Endothelial cell of umbilical vein (primary cell): ENCODE data around the gene DYNLT1. TPM values are rescaled to one million over a fixed set of nuclear protein-coding genes. Genes with fewer than 3 reads are reported as not detected.

Source experiments
- BruUV-seq: library from RNA; stranded (reverse); fragments of 400-500 nt; replicated peaks from 2 replicates; lab custom pipeline; 2021; lab: Mats Ljungman, UMichigan
- CTCF ChIA-PET: fragments of 300-600, 350-600 bp; sonication (Branson Sonifier 250); formaldehyde crosslinking; loops from one replicate; lab custom pipeline; 2021; ENCODE audit warnings: antibody characterized with exemption, inconsistent platforms; lab: Charles Lee
- POLR2A ChIA-PET: fragments of 300-600, 350-600 bp; sonication (Branson Sonifier 250); formaldehyde crosslinking; loops from one replicate; lab custom pipeline; 2021; ENCODE audit warnings: antibody characterized with exemption, inconsistent platforms; lab: Charles Lee
- DNase-seq: peaks from one replicate; pipeline ENCODE4 v3.0.0-alpha.2; 2011; ENCODE audit warnings: low read depth, low spot score
- FAIRE-seq: peaks from 2 replicates; lab custom pipeline; 2011; peaks lifted over from hg19 to GRCh38; lab: Jason Lieb, UNC
- H2AFZ ChIP-seq: 2 replicates; pipeline ENCODE4 v1.6.0; 2012; ENCODE audit warnings: low read depth, low read length, control low read depth, inconsistent platforms
- H3K27ac ChIP-seq: 2 replicates; pipeline ENCODE4 v1.5.1; 2011; ENCODE audit warnings: low read depth, mild to moderate bottlenecking, control low read depth, low read length, moderate library complexity; ENCODE audit not compliant: insufficient read depth
- H3K27me3 ChIP-seq, 2 experiments: 2 replicates each; pipeline versions ENCODE4 v1.6.0 to v1.6.1; 2011; ENCODE audit warnings: low read length in 2 of 2, mixed read lengths in 1 of 2; ENCODE audit not compliant: control insufficient read depth in 2 of 2, insufficient read depth in 2 of 2
- H3K36me3 ChIP-seq, 2 experiments: 2 replicates in 1 of 2; 3 replicates in 1 of 2; pipeline ENCODE4 v1.5.1; 2011; ENCODE audit warnings: low read length in 2 of 2, mild to moderate bottlenecking in 1 of 2, moderate library complexity in 1 of 2; ENCODE audit not compliant: control insufficient read depth in 2 of 2, insufficient read depth in 2 of 2; ENCODE audit errors: extremely low read depth in 1 of 2
- H3K4me1 ChIP-seq: 3 replicates; pipeline ENCODE4 v1.5.1; 2011; ENCODE audit warnings: mild to moderate bottlenecking, low read length; ENCODE audit not compliant: control insufficient read depth, insufficient read depth; ENCODE audit errors: extremely low read depth
- H3K4me2 ChIP-seq: 2 replicates; pipeline ENCODE4 v1.6.1; 2011; ENCODE audit warnings: low read length, control low read depth, mixed read lengths; ENCODE audit not compliant: insufficient read depth
- H3K4me3 ChIP-seq, 3 experiments: fragments of 200-600 bp in 1 of 3; sonication (generic), shearing (Covaris generic) in 1 of 3; replicated peaks in 1 of 3; 2 replicates each; pipeline ENCODE4 v1.5.1; 2011 to 2016; ENCODE audit warnings: control low read depth in 3 of 3, low read length in 3 of 3, mild to moderate bottlenecking in 2 of 3, inconsistent platforms in 1 of 3, low read depth in 1 of 3, moderate library complexity in 1 of 3; ENCODE audit not compliant: insufficient read depth in 1 of 3
- H3K79me2 ChIP-seq: 2 replicates; pipeline ENCODE4 v1.6.0; 2012; ENCODE audit warnings: low read length, inconsistent platforms; ENCODE audit not compliant: control insufficient read depth, insufficient read depth
- H3K9ac ChIP-seq: replicated peaks from 2 replicates; pipeline ENCODE3; 2011; ENCODE audit warnings: low read length, control low read depth; ENCODE audit not compliant: insufficient read depth; ENCODE audit errors: extremely low read depth
- H3K9me1 ChIP-seq: replicated peaks from 3 replicates; pipeline ENCODE4 v1.6.0; 2011; ENCODE audit warnings: mild to moderate bottlenecking, low read length; ENCODE audit not compliant: control insufficient read depth, insufficient read depth; ENCODE audit errors: extremely low read depth
- H3K9me3 ChIP-seq: replicated peaks from 2 replicates; pipeline ENCODE4 v1.5.1; 2012; ENCODE audit warnings: low read length, inconsistent platforms; ENCODE audit not compliant: control insufficient read depth, insufficient read depth
- H4K20me1 ChIP-seq: replicated peaks from 2 replicates; pipeline ENCODE3; 2011; ENCODE audit warnings: mild to moderate bottlenecking, low read length; ENCODE audit not compliant: control insufficient read depth, insufficient read depth; ENCODE audit errors: extremely low read depth
- CTCF ChIP-seq, 2 donors: IDR thresholded peaks; 1 replicate in 1 of 2; 2 replicates in 1 of 2; pipeline ENCODE4 v1.5.1; 2011; ENCODE audit warnings: low read length in 2 of 2, mild to moderate bottlenecking in 2 of 2, moderate library complexity in 2 of 2, control low read depth in 1 of 2, inconsistent platforms in 1 of 2, low read depth in 1 of 2; ENCODE audit not compliant: insufficient read depth in 1 of 2; ENCODE audit errors: extremely low read depth in 1 of 2
- EZH2 ChIP-seq: IDR thresholded peaks from 2 replicates; pipeline ENCODE4 v1.6.1; 2012; ENCODE audit warnings: borderline replicate concordance, low read depth, mild to moderate bottlenecking, moderate library complexity, low read length, inconsistent platforms; ENCODE audit not compliant: severe bottlenecking
- FOS ChIP-seq: IDR thresholded peaks from 2 replicates; pipeline ENCODE4 v1.6.1; 2011; ENCODE audit warnings: mild to moderate bottlenecking, low read length, moderate library complexity, borderline replicate concordance; ENCODE audit not compliant: insufficient read depth
- GATA2 ChIP-seq: IDR thresholded peaks from 2 replicates; pipeline ENCODE4 v1.7.0; 2011; ENCODE audit warnings: low read depth, mild to moderate bottlenecking, moderate library complexity, mixed read lengths, low read length; ENCODE audit not compliant: insufficient read length, insufficient read depth
- JUN ChIP-seq: IDR thresholded peaks from 2 replicates; pipeline ENCODE4 v1.6.1; 2011; ENCODE audit warnings: borderline replicate concordance, low read depth; ENCODE audit not compliant: insufficient read length, insufficient read depth
- MYC ChIP-seq: IDR thresholded peaks from one replicate; pipeline ENCODE4 v1.6.1; 2011; ENCODE audit warnings: mild to moderate bottlenecking, low read depth, low read length
- POLR2A ChIP-seq: IDR thresholded peaks from 2 replicates; pipeline ENCODE4 v1.6.1; 2012; ENCODE audit warnings: low read depth, mild to moderate bottlenecking, control low read depth, low read length
- POLR2AphosphoS5 ChIP-seq: IDR thresholded peaks from 2 replicates; pipeline ENCODE4 v1.6.1; 2012; ENCODE audit warnings: low read depth, mild to moderate bottlenecking, control low read depth, low read length, moderate library complexity; ENCODE audit not compliant: insufficient read depth
- dilution Hi-C: fragments of 300-500 bp; cut with MboI; formaldehyde crosslinking; loops from one replicate; pipeline ENCODE4 v1.15.0; 2019; ENCODE audit warnings: low sequenced_read_pairs; ENCODE audit not compliant: extremely low pct_ligation_motif_present
- intact Hi-C: fragments of 100-400 bp; cut with micrococcal nuclease; formaldehyde crosslinking; loops from one replicate; pipeline ENCODE4 v1.10.0; 2022
- polyA plus RNA-seq, 4 experiments: library from polyadenylated mRNA; depleted of rRNA in 3 of 4; stranded (reverse) in 3 of 4; unstranded in 1 of 4; fragments of >200 nt; gene quantifications; 2 replicates each; pipeline versions ENCODE4 v1.2.1 to v1.2.3, GENCODE V29; 2011 to 2012; ENCODE audit warnings: missing spikeins in 1 of 4
- total RNA-seq: library from RNA; stranded (reverse); gene quantifications from 2 replicates; pipeline ENCODE4 v1.2.3, GENCODE V29; 2021
- TF ChIP-seq, protein P1 (sequence below): IDR thresholded peaks from 2 replicates; pipeline ENCODE4 v1.6.1; 2011; ENCODE audit not compliant: insufficient read depth, insufficient read length

Gene DYNLT1
- total and polyA plus RNA-seq, 2 donors (not counting 3 experiments of a cell fraction or from before 2014, with no cell fraction given) = 162 to 267 TPM

DNA sequence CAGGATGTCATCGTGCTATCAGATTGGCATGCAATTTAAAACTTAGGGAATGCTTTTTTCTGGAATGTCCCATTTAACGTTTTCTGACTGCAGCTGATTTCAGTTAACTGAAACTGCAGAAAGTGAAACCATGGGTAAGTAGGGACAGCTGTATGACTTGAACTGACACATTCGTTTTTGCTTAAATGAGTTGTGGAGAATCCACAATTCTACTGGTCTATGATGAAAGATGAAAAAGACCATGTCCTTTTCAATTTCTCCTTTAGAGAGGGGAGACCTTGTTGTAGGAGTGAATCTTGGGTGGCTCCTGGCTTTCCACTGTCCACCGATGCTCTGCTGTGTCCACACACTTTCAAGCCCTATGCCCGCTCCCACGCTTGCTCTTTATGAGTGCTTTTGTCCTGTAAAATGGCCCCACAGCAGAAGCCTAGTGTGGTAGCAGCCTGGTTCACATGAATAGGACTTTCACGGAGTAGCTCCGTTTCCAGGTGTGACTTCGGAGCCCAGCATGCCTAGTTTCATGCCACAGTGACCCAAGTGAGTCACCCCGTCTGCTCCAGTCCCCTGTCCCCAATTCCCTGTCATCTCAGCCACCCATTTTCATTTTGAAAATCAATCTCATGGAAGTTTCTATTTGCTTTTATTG, 21.9 kb downstream of the DYNLT1 start:
- no peak for FAIRE-seq
- intact Hi-C loops (no loop called here), dilution Hi-C loops (no loop called here)
- Histone ChIP-seq H3K9me1 (no peaks in the 10 kb centered on the region), H3K27ac (no peak overlapping the region), H3K27me3 (no peaks in the 10 kb centered on the region), H3K4me2 (no peak overlapping the region), H3K36me3 (peaks cover 2 to 26% of the 10 kb centered on the region in 2 experiments), H3K79me2 (no peaks in the 10 kb centered on the region), H3K9me3 (no peaks in the 10 kb centered on the region), H2AFZ (no peak overlapping the region), H3K4me3 (no peak overlapping the region), H4K20me1 (no peaks in the 10 kb centered on the region), H3K9ac (no peak overlapping the region), H3K4me1 (no peaks in the 10 kb centered on the region)
- no peak for DNase-seq
- CTCF ChIA-PET = no interaction called here
- POLR2A ChIA-PET = no interaction called here
- TF ChIP-seq POLR2AphosphoS5 (no peak), CTCF (IDR thresholded peaks at IDR 0.05; ENCODE audit: extremely low read depth in 1 of 2, insufficient read depth in 1 of 2, low read depth in 1 of 2, low read length in 2 of 2) (no peak), GATA2 (no peak), FOS (no peak), JUN (no peak), EZH2 (no peak), POLR2A (no peak), MYC (no peak)
- TF ChIP-seq, protein P1, sequence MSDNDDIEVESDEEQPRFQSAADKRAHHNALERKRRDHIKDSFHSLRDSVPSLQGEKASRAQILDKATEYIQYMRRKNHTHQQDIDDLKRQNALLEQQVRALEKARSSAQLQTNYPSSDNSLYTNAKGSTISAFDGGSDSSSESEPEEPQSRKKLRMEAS = no peak
- BruUV-seq = no TSS peak
